Measurements from ENCODE around the gene MEGF10. TPM values are rescaled to one million over a fixed set of nuclear protein-coding genes. Genes with fewer than 3 reads are reported as not detected.

The MEGF10 gene
- total and polyA plus RNA-seq, 2 of the 8 experiments (the other 6 are each of a cell fraction or from before 2014, with no cell fraction given), result 38.2 to 53.1 TPM

DNA sequence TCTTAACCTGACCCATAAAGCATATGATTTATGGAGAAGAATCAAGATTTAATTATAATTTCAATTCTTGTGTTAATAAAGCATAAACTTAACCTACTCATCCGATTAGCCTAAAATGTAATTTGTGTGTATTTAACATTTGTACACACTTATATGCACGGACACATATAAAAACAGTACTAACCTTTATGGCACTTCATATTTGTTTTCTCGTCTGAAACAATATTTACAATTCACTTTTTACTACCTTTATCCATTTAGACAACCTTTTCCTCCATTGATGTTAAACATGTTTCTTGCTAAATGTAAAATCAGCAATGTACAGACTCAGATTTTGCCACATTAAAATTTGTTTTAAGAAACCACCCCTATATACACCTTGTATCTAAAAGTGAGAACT lies 22.8 kb downstream of the MEGF10 start (continued):
- TF ChIP-seq, protein P1, sequence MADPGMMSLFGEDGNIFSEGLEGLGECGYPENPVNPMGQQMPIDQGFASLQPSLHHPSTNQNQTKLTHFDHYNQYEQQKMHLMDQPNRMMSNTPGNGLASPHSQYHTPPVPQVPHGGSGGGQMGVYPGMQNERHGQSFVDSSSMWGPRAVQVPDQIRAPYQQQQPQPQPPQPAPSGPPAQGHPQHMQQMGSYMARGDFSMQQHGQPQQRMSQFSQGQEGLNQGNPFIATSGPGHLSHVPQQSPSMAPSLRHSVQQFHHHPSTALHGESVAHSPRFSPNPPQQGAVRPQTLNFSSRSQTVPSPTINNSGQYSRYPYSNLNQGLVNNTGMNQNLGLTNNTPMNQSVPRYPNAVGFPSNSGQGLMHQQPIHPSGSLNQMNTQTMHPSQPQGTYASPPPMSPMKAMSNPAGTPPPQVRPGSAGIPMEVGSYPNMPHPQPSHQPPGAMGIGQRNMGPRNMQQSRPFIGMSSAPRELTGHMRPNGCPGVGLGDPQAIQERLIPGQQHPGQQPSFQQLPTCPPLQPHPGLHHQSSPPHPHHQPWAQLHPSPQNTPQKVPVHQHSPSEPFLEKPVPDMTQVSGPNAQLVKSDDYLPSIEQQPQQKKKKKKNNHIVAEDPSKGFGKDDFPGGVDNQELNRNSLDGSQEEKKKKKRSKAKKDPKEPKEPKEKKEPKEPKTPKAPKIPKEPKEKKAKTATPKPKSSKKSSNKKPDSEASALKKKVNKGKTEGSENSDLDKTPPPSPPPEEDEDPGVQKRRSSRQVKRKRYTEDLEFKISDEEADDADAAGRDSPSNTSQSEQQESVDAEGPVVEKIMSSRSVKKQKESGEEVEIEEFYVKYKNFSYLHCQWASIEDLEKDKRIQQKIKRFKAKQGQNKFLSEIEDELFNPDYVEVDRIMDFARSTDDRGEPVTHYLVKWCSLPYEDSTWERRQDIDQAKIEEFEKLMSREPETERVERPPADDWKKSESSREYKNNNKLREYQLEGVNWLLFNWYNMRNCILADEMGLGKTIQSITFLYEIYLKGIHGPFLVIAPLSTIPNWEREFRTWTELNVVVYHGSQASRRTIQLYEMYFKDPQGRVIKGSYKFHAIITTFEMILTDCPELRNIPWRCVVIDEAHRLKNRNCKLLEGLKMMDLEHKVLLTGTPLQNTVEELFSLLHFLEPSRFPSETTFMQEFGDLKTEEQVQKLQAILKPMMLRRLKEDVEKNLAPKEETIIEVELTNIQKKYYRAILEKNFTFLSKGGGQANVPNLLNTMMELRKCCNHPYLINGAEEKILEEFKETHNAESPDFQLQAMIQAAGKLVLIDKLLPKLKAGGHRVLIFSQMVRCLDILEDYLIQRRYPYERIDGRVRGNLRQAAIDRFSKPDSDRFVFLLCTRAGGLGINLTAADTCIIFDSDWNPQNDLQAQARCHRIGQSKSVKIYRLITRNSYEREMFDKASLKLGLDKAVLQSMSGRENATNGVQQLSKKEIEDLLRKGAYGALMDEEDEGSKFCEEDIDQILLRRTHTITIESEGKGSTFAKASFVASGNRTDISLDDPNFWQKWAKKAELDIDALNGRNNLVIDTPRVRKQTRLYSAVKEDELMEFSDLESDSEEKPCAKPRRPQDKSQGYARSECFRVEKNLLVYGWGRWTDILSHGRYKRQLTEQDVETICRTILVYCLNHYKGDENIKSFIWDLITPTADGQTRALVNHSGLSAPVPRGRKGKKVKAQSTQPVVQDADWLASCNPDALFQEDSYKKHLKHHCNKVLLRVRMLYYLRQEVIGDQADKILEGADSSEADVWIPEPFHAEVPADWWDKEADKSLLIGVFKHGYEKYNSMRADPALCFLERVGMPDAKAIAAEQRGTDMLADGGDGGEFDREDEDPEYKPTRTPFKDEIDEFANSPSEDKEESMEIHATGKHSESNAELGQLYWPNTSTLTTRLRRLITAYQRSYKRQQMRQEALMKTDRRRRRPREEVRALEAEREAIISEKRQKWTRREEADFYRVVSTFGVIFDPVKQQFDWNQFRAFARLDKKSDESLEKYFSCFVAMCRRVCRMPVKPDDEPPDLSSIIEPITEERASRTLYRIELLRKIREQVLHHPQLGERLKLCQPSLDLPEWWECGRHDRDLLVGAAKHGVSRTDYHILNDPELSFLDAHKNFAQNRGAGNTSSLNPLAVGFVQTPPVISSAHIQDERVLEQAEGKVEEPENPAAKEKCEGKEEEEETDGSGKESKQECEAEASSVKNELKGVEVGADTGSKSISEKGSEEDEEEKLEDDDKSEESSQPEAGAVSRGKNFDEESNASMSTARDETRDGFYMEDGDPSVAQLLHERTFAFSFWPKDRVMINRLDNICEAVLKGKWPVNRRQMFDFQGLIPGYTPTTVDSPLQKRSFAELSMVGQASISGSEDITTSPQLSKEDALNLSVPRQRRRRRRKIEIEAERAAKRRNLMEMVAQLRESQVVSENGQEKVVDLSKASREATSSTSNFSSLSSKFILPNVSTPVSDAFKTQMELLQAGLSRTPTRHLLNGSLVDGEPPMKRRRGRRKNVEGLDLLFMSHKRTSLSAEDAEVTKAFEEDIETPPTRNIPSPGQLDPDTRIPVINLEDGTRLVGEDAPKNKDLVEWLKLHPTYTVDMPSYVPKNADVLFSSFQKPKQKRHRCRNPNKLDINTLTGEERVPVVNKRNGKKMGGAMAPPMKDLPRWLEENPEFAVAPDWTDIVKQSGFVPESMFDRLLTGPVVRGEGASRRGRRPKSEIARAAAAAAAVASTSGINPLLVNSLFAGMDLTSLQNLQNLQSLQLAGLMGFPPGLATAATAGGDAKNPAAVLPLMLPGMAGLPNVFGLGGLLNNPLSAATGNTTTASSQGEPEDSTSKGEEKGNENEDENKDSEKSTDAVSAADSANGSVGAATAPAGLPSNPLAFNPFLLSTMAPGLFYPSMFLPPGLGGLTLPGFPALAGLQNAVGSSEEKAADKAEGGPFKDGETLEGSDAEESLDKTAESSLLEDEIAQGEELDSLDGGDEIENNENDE (IDR thresholded peaks at IDR 0.05; ENCODE audit: insufficient replicate concordance, low read length), result no peak

Measured in H1 (cell line).